Neural cell (in vitro differentiated cells): Measurements from ENCODE around the gene RNF125. TPM values are rescaled to one million over a fixed set of nuclear protein-coding genes. Genes with fewer than 3 reads are reported as not detected.

Source experiments
- H2AFZ ChIP-seq: fragments of 200-600, 300-800 bp; sonication (generic), shearing (Covaris generic); 2 replicates; pipeline ENCODE4 v1.6.0; 2014; ENCODE audit warnings: low read depth, mild to moderate bottlenecking, antibody characterized with exemption, low read length, moderate library complexity
- H3F3A ChIP-seq: fragments of 200-600 bp; shearing (Covaris generic); 2 replicates; pipeline ENCODE4 v1.6.1; 2016; ENCODE audit warnings: mild to moderate bottlenecking, moderate library complexity, mixed read lengths, antibody characterized with exemption, low read length; ENCODE audit not compliant: insufficient read depth, poor library complexity, severe bottlenecking
- H3K27ac ChIP-seq: fragments of 200-600, 300-800 bp; sonication (generic), shearing (Covaris generic); 2 replicates; pipeline ENCODE4 v1.5.1; 2014; ENCODE audit warnings: mild to moderate bottlenecking, low read length, moderate library complexity
- H3K27me3 ChIP-seq: fragments of 300-800, 200-600 bp; sonication (generic), shearing (Covaris generic); 2 replicates; pipeline ENCODE4 v1.6.0; 2014; ENCODE audit warnings: mild to moderate bottlenecking, low read depth, low read length, moderate library complexity; ENCODE audit not compliant: insufficient read depth
- H3K36me3 ChIP-seq: fragments of 300-800, 200-600 bp; sonication (generic), shearing (Covaris generic); 2 replicates; pipeline ENCODE4 v1.5.1; 2014; ENCODE audit warnings: mild to moderate bottlenecking, antibody characterized with exemption, low read length, moderate library complexity; ENCODE audit not compliant: insufficient read depth
- H3K4me2 ChIP-seq: fragments of 300-800, 200-600 bp; sonication (generic), shearing (Covaris generic); 2 replicates; pipeline ENCODE4 v1.6.0; 2014; ENCODE audit warnings: mild to moderate bottlenecking, low read length
- H3K4me3 ChIP-seq: fragments of 300-800, 200-600 bp; sonication (generic), shearing (Covaris generic); 2 replicates; pipeline ENCODE4 v1.5.1; 2014; ENCODE audit warnings: mild to moderate bottlenecking, low read length, moderate library complexity
- H3K79me2 ChIP-seq: fragments of 200-600 bp; shearing (Covaris generic); replicated peaks from 2 replicates; pipeline ENCODE4 v1.6.0; 2014; ENCODE audit warnings: mild to moderate bottlenecking, low read length, moderate library complexity; ENCODE audit not compliant: insufficient read depth
- H3K9ac ChIP-seq: fragments of 300-800, 200-600 bp; sonication (generic), shearing (Covaris generic); 2 replicates; pipeline ENCODE4 v1.6.1; 2016; ENCODE audit warnings: mild to moderate bottlenecking, low read length, mixed read lengths
- H3K9me2 ChIP-seq: fragments of 200-600 bp; shearing (Covaris generic); 2 replicates; pipeline ENCODE4 v1.6.1; 2016; ENCODE audit warnings: mild to moderate bottlenecking, low read length, mixed read lengths; ENCODE audit not compliant: insufficient read depth
- H3K9me3 ChIP-seq: fragments of 200-600, 300-800 bp; sonication (generic), shearing (Covaris generic); 2 replicates; pipeline ENCODE4 v1.6.1; 2016; ENCODE audit warnings: mild to moderate bottlenecking, mixed run types, low read length, moderate library complexity, mixed read lengths
- H4K20me1 ChIP-seq: fragments of 200-600 bp; shearing (Covaris generic); 2 replicates; pipeline ENCODE4 v1.6.1; 2016; ENCODE audit warnings: mild to moderate bottlenecking, mixed run types; ENCODE audit not compliant: insufficient read depth
- EP300 ChIP-seq: fragments of 450-650 bp; conservative IDR thresholded peaks from 2 replicates; pipeline ENCODE4 v1.6.1; 2014; ENCODE audit warnings: antibody characterized with exemption, mild to moderate bottlenecking, moderate library complexity; ENCODE audit not compliant: poor library complexity, severe bottlenecking
- EZH2 ChIP-seq: fragments of 200-600, 300-800 bp; shearing (Covaris generic), sonication (generic); IDR thresholded peaks from 2 replicates; pipeline ENCODE4 v1.6.1; 2014; ENCODE audit warnings: antibody characterized with exemption, low read length, borderline replicate concordance, mild to moderate bottlenecking; ENCODE audit not compliant: insufficient read depth, poor library complexity, severe bottlenecking
- MXI1 ChIP-seq: fragments of 450-650 bp; conservative IDR thresholded peaks from 2 replicates; pipeline ENCODE4 v1.6.1; 2014; ENCODE audit warnings: antibody characterized with exemption, mild to moderate bottlenecking; ENCODE audit not compliant: poor library complexity, severe bottlenecking
- POLR2AphosphoS5 ChIP-seq: IDR thresholded peaks from 2 replicates; pipeline ENCODE4 v1.6.1; 2012
- RAD21 ChIP-seq: fragments of 450-650 bp; conservative IDR thresholded peaks from 2 replicates; pipeline ENCODE4 v1.6.1; 2014; ENCODE audit warnings: antibody characterized with exemption, mild to moderate bottlenecking, moderate library complexity
- SMC3 ChIP-seq: fragments of 450-650 bp; conservative IDR thresholded peaks from 2 replicates; pipeline ENCODE4 v1.6.1; 2014; ENCODE audit warnings: antibody characterized with exemption, mild to moderate bottlenecking, moderate library complexity; ENCODE audit not compliant: poor library complexity
- TAF1 ChIP-seq: IDR thresholded peaks from 2 replicates; pipeline ENCODE4 v1.6.1; 2012; ENCODE audit warnings: low read depth
- polyA minus RNA-seq: library from RNA; depleted of rRNA, polyadenylated mRNA; stranded (reverse); fragments of >200 nt; gene quantifications from 2 replicates; pipeline ENCODE4 v1.2.3, GENCODE V29; 2014
- polyA plus RNA-seq: library from polyadenylated mRNA; depleted of rRNA; stranded (reverse); fragments of >200 nt; gene quantifications from 2 replicates; pipeline ENCODE4 v1.2.3, GENCODE V29; 2014
- TF ChIP-seq, protein P1 (sequence below): fragments of 450-650 bp; IDR thresholded peaks from 2 replicates; pipeline ENCODE4 v1.5.1; 2014; ENCODE audit warnings: antibody characterized with exemption, mild to moderate bottlenecking, moderate library complexity; ENCODE audit not compliant: poor library complexity, severe bottlenecking
- TF ChIP-seq, protein P2 (sequence below): IDR thresholded peaks from 2 replicates; pipeline ENCODE4 v1.6.1; 2012; ENCODE audit warnings: borderline replicate concordance

The RNF125 gene
- polyA plus RNA-seq = 0.04 and 2.3 TPM in 2 replicates
- 0.24 and 0.58 TPM in 2 replicates for polyA minus RNA-seq

DNA sequence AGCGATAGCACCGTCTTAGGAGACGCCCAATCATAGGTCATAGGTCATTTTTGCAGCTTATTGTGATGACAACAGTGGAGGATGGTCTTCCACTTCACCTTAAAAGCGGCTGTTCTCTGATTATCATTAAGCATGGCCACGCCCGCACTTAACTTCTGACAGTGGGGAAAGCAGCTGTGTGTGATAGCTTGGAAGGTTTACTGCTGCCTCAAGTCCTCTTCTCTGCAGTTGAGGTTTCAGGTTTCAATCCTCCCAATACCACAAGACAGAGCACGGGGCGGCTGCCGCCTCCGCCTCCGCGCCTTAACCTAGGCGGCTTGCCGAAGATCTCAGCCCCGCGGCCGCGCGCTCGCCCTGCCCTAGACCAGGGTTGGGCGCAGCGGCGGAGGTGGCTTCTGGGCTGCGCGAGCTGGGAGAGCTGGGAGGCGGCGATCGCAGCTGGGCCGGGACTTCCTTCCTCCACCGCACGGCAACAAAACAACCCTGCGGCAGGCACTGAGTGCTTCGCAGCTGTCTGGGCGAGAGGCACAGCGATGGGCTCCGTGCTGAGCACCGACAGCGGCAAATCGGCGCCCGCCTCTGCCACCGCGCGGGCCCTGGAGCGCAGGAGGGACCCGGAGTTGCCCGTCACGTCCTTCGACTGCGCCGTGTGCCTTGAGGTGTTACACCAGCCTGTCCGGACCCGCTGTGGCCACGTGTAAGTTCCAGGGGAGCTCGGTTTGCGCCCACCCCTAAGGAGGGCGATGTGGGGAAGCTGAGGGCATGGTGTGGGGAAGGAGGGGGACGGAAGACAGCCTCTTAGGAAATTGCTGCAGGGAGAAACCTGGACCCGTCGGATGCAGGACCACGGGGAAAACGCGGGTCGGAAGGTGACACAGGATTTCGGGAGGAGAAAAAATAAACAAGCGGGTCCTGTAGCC lies at the start of gene RNF125:
Gene RNF125, plus strand, starts transcription at position 495 of the 920 bp plus-strand sequence. Its CDS starts 39 bp downstream, at position 534.
- Histone ChIP-seq H4K20me1 (no peaks in the 10 kb centered on the region), H2AFZ (peak within 1 kb of the TSS; percentile 73), H3K79me2 (no peaks in the 10 kb centered on the region), H3K36me3 (no peaks in the 10 kb centered on the region), H3F3A (no peaks in the 10 kb centered on the region), H3K9ac (peak within 1 kb of the TSS; percentile 59), H3K27ac (no peak within 1 kb of the TSS), H3K4me3 (peak within 1 kb of the TSS; percentile 88), H3K27me3 (peaks cover 26% of the 10 kb centered on the region), H3K9me3 (no peaks in the 10 kb centered on the region), H3K4me2 (peak within 1 kb of the TSS; percentile 72), H3K9me2 (no peaks in the 10 kb centered on the region)
- TF ChIP-seq SMC3 (peak; percentile 36), EP300 (peak; percentile 27), MXI1 (peak; percentile 71), TAF1 (no peak), RAD21 (peak; percentile 11), POLR2AphosphoS5 (peak; percentile 39), EZH2 (no peak)
- TF ChIP-seq, protein P1, sequence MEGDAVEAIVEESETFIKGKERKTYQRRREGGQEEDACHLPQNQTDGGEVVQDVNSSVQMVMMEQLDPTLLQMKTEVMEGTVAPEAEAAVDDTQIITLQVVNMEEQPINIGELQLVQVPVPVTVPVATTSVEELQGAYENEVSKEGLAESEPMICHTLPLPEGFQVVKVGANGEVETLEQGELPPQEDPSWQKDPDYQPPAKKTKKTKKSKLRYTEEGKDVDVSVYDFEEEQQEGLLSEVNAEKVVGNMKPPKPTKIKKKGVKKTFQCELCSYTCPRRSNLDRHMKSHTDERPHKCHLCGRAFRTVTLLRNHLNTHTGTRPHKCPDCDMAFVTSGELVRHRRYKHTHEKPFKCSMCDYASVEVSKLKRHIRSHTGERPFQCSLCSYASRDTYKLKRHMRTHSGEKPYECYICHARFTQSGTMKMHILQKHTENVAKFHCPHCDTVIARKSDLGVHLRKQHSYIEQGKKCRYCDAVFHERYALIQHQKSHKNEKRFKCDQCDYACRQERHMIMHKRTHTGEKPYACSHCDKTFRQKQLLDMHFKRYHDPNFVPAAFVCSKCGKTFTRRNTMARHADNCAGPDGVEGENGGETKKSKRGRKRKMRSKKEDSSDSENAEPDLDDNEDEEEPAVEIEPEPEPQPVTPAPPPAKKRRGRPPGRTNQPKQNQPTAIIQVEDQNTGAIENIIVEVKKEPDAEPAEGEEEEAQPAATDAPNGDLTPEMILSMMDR = peak; percentile 43
- TF ChIP-seq, protein P2, sequence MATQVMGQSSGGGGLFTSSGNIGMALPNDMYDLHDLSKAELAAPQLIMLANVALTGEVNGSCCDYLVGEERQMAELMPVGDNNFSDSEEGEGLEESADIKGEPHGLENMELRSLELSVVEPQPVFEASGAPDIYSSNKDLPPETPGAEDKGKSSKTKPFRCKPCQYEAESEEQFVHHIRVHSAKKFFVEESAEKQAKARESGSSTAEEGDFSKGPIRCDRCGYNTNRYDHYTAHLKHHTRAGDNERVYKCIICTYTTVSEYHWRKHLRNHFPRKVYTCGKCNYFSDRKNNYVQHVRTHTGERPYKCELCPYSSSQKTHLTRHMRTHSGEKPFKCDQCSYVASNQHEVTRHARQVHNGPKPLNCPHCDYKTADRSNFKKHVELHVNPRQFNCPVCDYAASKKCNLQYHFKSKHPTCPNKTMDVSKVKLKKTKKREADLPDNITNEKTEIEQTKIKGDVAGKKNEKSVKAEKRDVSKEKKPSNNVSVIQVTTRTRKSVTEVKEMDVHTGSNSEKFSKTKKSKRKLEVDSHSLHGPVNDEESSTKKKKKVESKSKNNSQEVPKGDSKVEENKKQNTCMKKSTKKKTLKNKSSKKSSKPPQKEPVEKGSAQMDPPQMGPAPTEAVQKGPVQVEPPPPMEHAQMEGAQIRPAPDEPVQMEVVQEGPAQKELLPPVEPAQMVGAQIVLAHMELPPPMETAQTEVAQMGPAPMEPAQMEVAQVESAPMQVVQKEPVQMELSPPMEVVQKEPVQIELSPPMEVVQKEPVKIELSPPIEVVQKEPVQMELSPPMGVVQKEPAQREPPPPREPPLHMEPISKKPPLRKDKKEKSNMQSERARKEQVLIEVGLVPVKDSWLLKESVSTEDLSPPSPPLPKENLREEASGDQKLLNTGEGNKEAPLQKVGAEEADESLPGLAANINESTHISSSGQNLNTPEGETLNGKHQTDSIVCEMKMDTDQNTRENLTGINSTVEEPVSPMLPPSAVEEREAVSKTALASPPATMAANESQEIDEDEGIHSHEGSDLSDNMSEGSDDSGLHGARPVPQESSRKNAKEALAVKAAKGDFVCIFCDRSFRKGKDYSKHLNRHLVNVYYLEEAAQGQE = peak; percentile 28

DNA sequence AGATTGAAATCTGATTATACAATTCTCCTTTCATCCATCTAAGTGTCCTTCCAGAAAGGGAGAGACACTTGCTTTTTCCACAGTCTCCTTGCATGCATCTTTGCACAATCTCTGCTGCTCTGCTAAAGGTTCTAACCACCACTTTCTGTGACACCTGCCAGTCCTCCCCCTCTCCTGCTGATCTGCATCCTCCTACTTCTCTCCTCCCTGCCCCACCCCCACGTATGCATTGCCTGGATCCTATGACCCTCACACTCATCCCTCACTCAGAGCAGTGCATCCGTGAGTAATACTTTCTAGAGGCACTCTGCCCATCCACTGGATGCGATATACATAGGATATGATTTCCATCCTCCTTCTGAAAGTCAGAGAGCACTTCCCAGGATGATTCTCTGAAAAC lies 48.0 kb upstream of the RNF125 start:
- H3K9me2 ChIP-seq = no peaks in the 10 kb centered on the region
- H3K27me3 ChIP-seq = no peaks in the 10 kb centered on the region
- H3K27ac ChIP-seq = no peak overlapping the region
- H3K9me3 ChIP-seq = no peaks in the 10 kb centered on the region
- no peak overlapping the region for H3K9ac ChIP-seq
- H3F3A ChIP-seq = no peaks in the 10 kb centered on the region
- TF ChIP-seq TAF1 = no peak
- TF ChIP-seq, protein P2 = no peak
- no peak for TF ChIP-seq SMC3
- TF ChIP-seq EZH2 = no peak
- no peak for TF ChIP-seq MXI1
- no peak for TF ChIP-seq EP300
- TF ChIP-seq, protein P1 = no peak
- no peak for TF ChIP-seq POLR2AphosphoS5
- TF ChIP-seq RAD21 = no peak
- H4K20me1 ChIP-seq = no peaks in the 10 kb centered on the region
- no peak overlapping the region for H3K4me3 ChIP-seq
- H3K4me2 ChIP-seq = no peak overlapping the region
- H2AFZ ChIP-seq = no peak overlapping the region
- no peaks in the 10 kb centered on the region for H3K79me2 ChIP-seq
- H3K36me3 ChIP-seq = no peaks in the 10 kb centered on the region
